Hepatocyte (in vitro differentiated cells): ENCODE results near the gene DHRS2.

Experiments used
- CTCF ChIP-seq: fragments of 200-600 bp; sonication (generic); IDR thresholded peaks from 2 replicates; pipeline ENCODE4 v1.5.1; 2016; ENCODE audit warnings: antibody characterized with exemption, mild to moderate bottlenecking; ENCODE audit not compliant: poor library complexity
- EZH2 ChIP-seq: fragments of 200-600 bp; sonication (generic); IDR thresholded peaks from 2 replicates; pipeline ENCODE4 v1.6.1; 2016; ENCODE audit warnings: antibody characterized with exemption, mild to moderate bottlenecking, borderline replicate concordance
- EZH2phosphoT487 ChIP-seq: fragments of 200-600 bp; sonication (generic); IDR thresholded peaks from one replicate; pipeline ENCODE4 v1.6.1; 2018; ENCODE audit warnings: antibody characterized with exemption, mild to moderate bottlenecking, low read depth, moderate library complexity; ENCODE audit not compliant: unreplicated experiment, severe bottlenecking

GRCh38 chr14:23643533-23644194, 7.5 kb downstream of the DHRS2 start:
- no peak for TF ChIP-seq EZH2phosphoT487
- TF ChIP-seq CTCF, result no peak
- no peak for TF ChIP-seq EZH2
